C4-2B (cell line): ENCODE data around the gene ZCWPW1.
"Not testable (repeated sequence)": the region's sequence is repeated elsewhere in the genome, so short reads cannot be mapped to it uniquely, and the experiment has no call there.

Source experiments
- H3K27ac ChIP-seq: fragments of 450-650 bp; 2 replicates; pipeline ENCODE4 v1.5.1; 2017
- ZFX ChIP-seq: fragments of 450-650 bp; IDR thresholded peaks from 2 replicates; pipeline ENCODE4 v1.6.1; 2017
- TF ChIP-seq, protein P1 (sequence below): fragments of 450-650 bp; conservative IDR thresholded peaks from 2 replicates; pipeline ENCODE4 v1.5.1; 2017; ENCODE audit warnings: mild to moderate bottlenecking

Gene ZCWPW1

DNA sequence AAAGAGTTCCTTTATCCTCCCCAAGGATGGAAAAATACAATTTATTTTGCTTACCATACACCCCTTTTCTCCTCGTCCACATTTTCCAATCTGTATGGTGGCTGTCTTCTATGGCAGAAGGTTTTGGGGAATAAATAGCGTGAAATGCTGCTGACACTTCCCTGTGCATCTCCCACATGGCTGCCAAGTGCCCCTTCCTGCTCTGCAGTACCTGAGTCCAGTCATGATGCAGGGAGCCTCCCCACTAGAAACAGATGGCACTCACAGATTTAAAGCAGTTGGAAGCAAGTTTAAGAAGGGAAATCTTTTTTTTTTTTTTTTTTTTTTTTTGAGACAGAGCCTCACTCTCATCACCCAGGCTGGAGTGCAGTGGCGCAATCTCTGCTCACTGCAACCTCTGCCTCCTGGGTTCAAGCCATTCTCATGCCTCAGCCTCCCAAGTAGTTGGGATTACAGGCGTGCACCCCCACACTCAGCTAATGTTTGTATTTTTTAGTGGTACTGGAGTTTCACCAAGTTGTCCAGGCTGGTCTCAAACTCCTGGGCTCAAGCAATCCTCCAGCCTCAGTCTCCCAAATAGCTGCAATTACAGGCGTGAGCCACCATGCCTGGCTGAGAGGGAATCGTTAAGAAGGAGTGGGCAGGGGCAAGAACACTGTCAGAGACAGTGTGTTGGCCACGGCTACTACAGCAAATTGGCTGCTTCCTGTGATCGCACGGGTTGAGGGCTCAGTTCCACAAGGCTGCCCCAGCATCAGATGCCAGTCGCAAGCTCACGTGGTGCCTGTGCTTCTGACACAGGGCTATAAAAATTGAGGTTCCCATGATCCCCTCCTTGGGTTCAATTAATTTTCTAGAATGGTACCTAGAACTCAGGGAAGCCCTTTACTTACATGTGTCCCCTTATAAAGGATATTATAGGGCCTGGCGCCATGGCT, 60.6 kb downstream of the ZCWPW1 start:
- TF ChIP-seq ZFX = no peak
- TF ChIP-seq, protein P1, sequence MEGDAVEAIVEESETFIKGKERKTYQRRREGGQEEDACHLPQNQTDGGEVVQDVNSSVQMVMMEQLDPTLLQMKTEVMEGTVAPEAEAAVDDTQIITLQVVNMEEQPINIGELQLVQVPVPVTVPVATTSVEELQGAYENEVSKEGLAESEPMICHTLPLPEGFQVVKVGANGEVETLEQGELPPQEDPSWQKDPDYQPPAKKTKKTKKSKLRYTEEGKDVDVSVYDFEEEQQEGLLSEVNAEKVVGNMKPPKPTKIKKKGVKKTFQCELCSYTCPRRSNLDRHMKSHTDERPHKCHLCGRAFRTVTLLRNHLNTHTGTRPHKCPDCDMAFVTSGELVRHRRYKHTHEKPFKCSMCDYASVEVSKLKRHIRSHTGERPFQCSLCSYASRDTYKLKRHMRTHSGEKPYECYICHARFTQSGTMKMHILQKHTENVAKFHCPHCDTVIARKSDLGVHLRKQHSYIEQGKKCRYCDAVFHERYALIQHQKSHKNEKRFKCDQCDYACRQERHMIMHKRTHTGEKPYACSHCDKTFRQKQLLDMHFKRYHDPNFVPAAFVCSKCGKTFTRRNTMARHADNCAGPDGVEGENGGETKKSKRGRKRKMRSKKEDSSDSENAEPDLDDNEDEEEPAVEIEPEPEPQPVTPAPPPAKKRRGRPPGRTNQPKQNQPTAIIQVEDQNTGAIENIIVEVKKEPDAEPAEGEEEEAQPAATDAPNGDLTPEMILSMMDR = no peak
- no peak overlapping the region for H3K27ac ChIP-seq

DNA sequence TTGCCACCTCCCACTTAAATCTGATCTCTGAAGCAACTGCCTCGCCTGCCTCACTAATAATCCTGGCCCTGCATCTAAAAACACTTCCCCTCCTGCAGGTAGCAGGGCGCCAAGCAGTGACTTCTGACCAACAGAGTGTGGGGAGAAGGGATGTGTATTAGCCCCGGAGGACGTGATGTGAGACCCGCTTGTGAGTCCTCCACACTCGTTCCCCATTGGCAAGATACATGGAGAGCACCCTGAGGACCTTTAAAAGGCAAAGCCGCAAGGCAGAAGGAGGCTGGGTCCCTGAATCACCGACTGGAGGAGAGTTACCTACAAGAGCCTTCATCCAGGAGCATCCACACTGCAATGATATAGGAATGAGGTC, 61.3 kb downstream of the ZCWPW1 start:
- no peak overlapping the region for H3K27ac ChIP-seq
- TF ChIP-seq, protein P1 = no peak
- no peak for TF ChIP-seq ZFX

DNA sequence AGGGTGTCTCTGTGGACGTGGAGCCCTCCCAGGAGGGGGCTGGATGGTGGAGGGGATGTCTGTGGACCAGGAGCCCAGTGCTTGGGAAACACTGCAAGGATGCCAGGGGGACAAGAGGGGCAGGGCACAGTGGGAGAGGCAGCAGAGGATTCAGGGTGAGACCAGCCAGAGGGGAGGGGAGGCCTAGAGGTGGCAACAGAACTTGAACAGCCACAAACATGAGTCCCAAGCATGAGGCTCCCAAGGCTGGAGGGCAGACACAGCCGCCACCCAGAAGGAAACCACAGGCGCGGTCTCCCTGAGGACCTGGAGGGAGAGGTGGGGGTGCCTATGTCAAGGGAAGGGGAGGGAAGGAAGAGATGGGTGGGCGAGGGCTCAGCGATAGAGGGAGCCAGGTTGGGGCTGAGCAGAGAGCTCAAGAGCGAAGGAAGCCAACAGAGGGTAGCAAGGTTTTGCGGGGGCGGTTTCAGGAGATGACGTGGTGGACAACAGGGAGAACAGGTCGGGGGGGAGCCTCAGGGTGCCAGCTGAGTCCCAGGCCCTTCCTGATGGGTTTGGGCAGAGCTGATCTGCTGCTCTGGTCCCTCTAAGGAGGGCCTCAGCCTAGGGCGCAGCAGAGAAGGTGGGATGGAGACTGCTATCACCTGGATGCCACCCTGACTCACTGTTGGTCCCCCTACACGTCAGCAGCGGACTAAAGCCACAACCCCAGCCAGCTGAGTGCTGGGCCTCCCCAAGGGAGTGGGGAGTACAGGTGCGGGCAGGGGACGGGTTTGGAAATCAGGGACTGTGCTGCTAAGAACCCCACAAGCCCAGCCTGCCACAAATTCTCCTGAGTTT, 61.9 kb downstream of the ZCWPW1 start:
- TF ChIP-seq ZFX = no peak
- H3K27ac ChIP-seq = no peak overlapping the region

DNA sequence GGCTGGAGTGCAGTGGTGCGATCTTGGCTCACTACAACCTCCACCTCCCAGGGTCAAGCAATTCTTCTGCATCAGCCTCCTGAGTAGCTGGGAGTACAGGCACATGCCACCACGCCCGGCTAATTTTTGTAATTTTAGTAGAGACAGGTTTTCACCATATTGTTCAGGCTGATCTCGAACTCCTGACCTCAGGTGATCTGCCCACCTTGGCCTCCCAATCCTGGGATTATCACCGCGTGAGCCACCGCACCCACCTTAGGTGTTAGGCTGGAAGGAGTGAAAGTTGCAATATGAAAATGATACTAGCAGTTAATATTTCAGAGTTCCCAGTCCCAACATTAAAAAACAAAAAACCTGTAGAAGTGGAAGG, 62.5 kb downstream of the ZCWPW1 start:
- H3K27ac ChIP-seq = not testable (repeated sequence)

DNA sequence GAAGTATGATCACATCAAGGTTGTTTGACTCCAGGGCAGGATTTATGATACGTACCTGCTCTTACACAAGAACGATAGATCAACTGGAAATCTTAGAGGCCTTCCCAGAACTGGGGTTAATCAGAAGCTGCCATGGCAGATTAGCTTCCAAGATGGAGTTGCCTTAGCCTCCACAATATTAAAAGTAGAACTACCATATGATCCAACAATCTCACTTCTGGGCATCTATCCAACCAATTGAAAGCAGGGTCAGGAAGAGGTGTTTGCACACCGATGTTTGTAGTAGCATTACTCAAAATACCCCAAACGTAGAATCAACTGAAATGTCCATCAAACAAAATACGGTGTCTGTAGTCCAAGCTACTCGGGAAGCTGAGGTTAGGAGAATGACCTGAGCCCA, 64.0 kb downstream of the ZCWPW1 start:
- TF ChIP-seq, protein P1 = no peak
- no peak for TF ChIP-seq ZFX

DNA sequence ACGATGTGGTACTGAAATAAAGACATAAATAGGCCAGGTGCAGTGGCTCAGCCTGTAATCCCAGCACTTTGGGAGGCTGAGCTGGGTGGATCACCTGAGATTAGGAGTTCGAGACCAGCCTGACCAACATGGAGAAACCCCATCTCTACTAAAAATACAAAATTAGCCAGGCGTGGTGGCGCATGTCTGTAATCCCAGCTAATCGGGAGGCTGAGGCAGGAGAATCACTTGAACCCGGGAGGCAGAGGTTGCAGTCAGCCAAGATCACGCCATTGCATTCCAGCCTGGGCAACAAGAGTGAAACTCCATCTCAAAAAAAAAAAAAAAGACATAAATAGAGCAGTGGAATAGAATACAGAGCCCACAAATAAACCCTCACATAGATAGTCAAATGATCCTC, 64.7 kb downstream of the ZCWPW1 start:
- not testable (repeated sequence) for H3K27ac ChIP-seq

More for the DNA sequence above, 64.0 kb downstream of the ZCWPW1 start:
- no peak overlapping the region for H3K27ac ChIP-seq

DNA sequence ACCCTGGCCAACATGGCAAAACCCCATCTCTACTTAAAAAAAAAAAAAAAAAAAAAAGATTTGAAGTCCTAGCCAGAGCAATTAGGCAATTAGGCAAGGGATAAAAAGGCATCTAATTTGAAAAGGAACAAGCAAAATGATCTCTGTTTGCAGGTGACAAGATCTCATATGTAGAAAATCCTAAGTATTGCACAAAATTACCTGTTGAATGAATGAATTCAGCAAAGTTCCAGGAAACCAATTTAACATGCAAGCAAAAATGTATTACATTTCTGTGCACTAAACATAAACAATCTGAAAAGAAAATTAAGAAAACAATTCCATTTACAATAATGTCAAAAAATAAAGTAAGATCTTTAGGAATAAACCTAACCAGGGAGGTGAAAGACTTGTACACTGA, 65.4 kb downstream of the ZCWPW1 start:
- TF ChIP-seq, protein P1 = no peak
- no peak for TF ChIP-seq ZFX
- no peak overlapping the region for H3K27ac ChIP-seq

DNA sequence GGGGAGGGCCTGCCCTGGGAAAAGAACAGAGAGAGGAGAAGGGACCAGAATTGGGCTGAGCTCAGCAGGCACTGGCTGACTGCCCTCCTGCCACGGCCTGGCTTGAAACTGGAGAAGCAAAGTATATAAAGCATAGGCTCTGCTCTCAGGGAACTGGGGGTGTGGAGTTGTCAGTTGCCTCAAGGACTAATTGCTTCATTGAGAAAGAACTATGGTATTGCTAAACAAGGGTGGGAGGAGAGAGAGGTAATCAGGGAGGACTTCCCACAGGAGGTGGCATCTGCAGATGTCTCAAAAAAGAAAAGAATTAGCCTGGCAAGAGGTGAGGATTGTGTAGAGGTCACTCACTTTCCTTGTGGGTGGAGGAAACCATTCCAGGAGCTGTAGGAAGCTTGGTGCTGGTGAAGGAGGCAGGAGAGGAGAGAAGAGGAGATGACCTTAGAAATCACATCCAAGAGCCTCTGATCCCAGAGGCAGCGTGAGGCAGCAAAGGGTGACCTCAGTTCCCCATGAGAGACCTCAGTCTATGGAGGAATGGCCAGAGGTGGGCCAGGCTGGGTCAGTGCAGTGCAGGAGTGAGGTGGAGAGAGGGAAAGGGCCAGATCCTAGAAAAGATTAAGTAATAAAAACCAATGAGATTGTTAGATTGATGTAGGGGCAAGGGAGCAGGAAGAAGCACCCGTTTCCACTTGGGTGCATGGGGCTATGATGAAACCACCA, 68.2 kb downstream of the ZCWPW1 start:
- TF ChIP-seq, protein P1 = no peak
- TF ChIP-seq ZFX = no peak
- H3K27ac ChIP-seq = no peak overlapping the region
